HEK293 (cell line): ENCODE measurements around the gene USE1.
A peak's percentile ranks its signal among the peaks of the same experiment; 100 is the strongest.

Experiments
- BCL11B ChIP-seq: fragments of 450-650 bp; formaldehyde crosslinking; IDR thresholded peaks from 2 replicates; pipeline ENCODE4 v1.5.1; 2016; ENCODE audit warnings: low read depth, missing biosample characterization, missing genetic modification characterization
- GLIS1 ChIP-seq: fragments of 450-650 bp; formaldehyde crosslinking; IDR thresholded peaks from 2 replicates; pipeline ENCODE4 v1.5.1; 2016; ENCODE audit warnings: missing biosample characterization, missing genetic modification characterization
- IKZF3 ChIP-seq: fragments of 450-650 bp; IDR thresholded peaks from 2 replicates; pipeline ENCODE4 v1.5.0; 2018; ENCODE audit warnings: missing biosample characterization, mild to moderate bottlenecking, missing genetic modification characterization, moderate library complexity
- KLF7 ChIP-seq: fragments of 450-650 bp; formaldehyde crosslinking; IDR thresholded peaks from 2 replicates; pipeline ENCODE4 v1.5.1; 2016; ENCODE audit warnings: missing biosample characterization, missing genetic modification characterization, borderline replicate concordance
- ZBTB10 ChIP-seq: fragments of 450-650 bp; formaldehyde crosslinking; IDR thresholded peaks from 2 replicates; pipeline ENCODE4 v1.5.1; 2016; ENCODE audit warnings: missing biosample characterization, missing genetic modification characterization
- ZBTB20 ChIP-seq: fragments of 450-650 bp; formaldehyde crosslinking; IDR thresholded peaks from 2 replicates; pipeline ENCODE4 v1.5.1; 2016; ENCODE audit warnings: missing biosample characterization, missing genetic modification characterization
- ZNF146 ChIP-seq: fragments of 450-650 bp; formaldehyde crosslinking; IDR thresholded peaks from 2 replicates; pipeline ENCODE4 v1.5.1; 2016; ENCODE audit warnings: missing biosample characterization, missing genetic modification characterization
- ZNF148 ChIP-seq: fragments of 450-650 bp; formaldehyde crosslinking; IDR thresholded peaks from 2 replicates; pipeline ENCODE4 v1.5.0; 2017; ENCODE audit warnings: missing biosample characterization, missing genetic modification characterization, borderline replicate concordance
- ZNF174 ChIP-seq: fragments of 450-650 bp; formaldehyde crosslinking; IDR thresholded peaks from 2 replicates; pipeline ENCODE4 v1.5.0; 2017; ENCODE audit warnings: missing biosample characterization, mild to moderate bottlenecking, missing genetic modification characterization
- ZNF214 ChIP-seq: fragments of 450-650 bp; formaldehyde crosslinking; IDR thresholded peaks from 2 replicates; pipeline ENCODE4 v1.5.1; 2017; ENCODE audit warnings: missing biosample characterization, mild to moderate bottlenecking, missing genetic modification characterization, borderline replicate concordance
- ZNF23 ChIP-seq: fragments of 450-650 bp; formaldehyde crosslinking; IDR thresholded peaks from 2 replicates; pipeline ENCODE4 v1.5.1; 2016; ENCODE audit warnings: missing biosample characterization, missing genetic modification characterization, borderline replicate concordance
- ZNF248 ChIP-seq: fragments of 450-650 bp; formaldehyde crosslinking; IDR thresholded peaks from 2 replicates; pipeline ENCODE4 v1.5.1; 2017; ENCODE audit warnings: missing biosample characterization, missing genetic modification characterization
- ZNF335 ChIP-seq: fragments of 450-650 bp; formaldehyde crosslinking; conservative IDR thresholded peaks from 2 replicates; pipeline ENCODE4 v1.5.1; 2016; ENCODE audit warnings: missing biosample characterization, missing genetic modification characterization
- ZNF341 ChIP-seq: fragments of 450-650 bp; formaldehyde crosslinking; IDR thresholded peaks from 2 replicates; pipeline ENCODE4; 2016; ENCODE audit warnings: low read depth, missing biosample characterization, missing genetic modification characterization
- ZNF549 ChIP-seq: fragments of 450-650 bp; IDR thresholded peaks from 2 replicates; pipeline ENCODE4 v1.5.1; 2018; ENCODE audit warnings: missing biosample characterization, missing genetic modification characterization, mild to moderate bottlenecking, inconsistent platforms, moderate library complexity
- ZNF580 ChIP-seq: fragments of 450-650 bp; formaldehyde crosslinking; IDR thresholded peaks from 2 replicates; pipeline ENCODE4 v1.5.1; 2016; ENCODE audit warnings: missing biosample characterization, missing genetic modification characterization
- ZNF600 ChIP-seq: fragments of 450-650 bp; formaldehyde crosslinking; IDR thresholded peaks from 2 replicates; pipeline ENCODE4 v1.5.1; 2016; ENCODE audit warnings: missing biosample characterization, missing genetic modification characterization
- ZNF624 ChIP-seq: fragments of 450-650 bp; formaldehyde crosslinking; IDR thresholded peaks from 2 replicates; pipeline ENCODE4 v1.5.1; 2017; ENCODE audit warnings: missing biosample characterization, missing genetic modification characterization
- ZNF639 ChIP-seq: fragments of 450-650 bp; formaldehyde crosslinking; IDR thresholded peaks from 2 replicates; pipeline ENCODE4 v1.5.1; 2016; ENCODE audit warnings: missing biosample characterization, missing genetic modification characterization
- ZNF654 ChIP-seq: fragments of 450-650 bp; formaldehyde crosslinking; IDR thresholded peaks from 2 replicates; pipeline ENCODE4 v1.5.1; 2016; ENCODE audit warnings: low read depth, missing biosample characterization, missing genetic modification characterization
- ZNF658 ChIP-seq: fragments of 450-650 bp; formaldehyde crosslinking; IDR thresholded peaks from 2 replicates; pipeline ENCODE4; 2016; ENCODE audit warnings: missing biosample characterization, missing genetic modification characterization
- ZNF660 ChIP-seq: fragments of 450-650 bp; IDR thresholded peaks from 2 replicates; pipeline ENCODE4 v1.5.1; 2018; ENCODE audit warnings: missing biosample characterization, mild to moderate bottlenecking, missing genetic modification characterization
- ZNF776 ChIP-seq: fragments of 450-650 bp; formaldehyde crosslinking; IDR thresholded peaks from 2 replicates; pipeline ENCODE4 v1.5.0; 2017; ENCODE audit warnings: missing biosample characterization, missing genetic modification characterization, borderline replicate concordance
- ZNF777 ChIP-seq: fragments of 450-650 bp; formaldehyde crosslinking; IDR thresholded peaks from 2 replicates; pipeline ENCODE4 v1.5.1; 2017; ENCODE audit warnings: missing biosample characterization, missing genetic modification characterization, borderline replicate concordance
- ZNF843 ChIP-seq: fragments of 450-650 bp; formaldehyde crosslinking; IDR thresholded peaks from 2 replicates; pipeline ENCODE4 v1.5.1; 2016; ENCODE audit warnings: missing biosample characterization, missing genetic modification characterization
- ZSCAN23 ChIP-seq: fragments of 450-650 bp; formaldehyde crosslinking; IDR thresholded peaks from 2 replicates; pipeline ENCODE4 v1.5.1; 2016; ENCODE audit warnings: missing biosample characterization, missing genetic modification characterization
- TF ChIP-seq, protein P1 (sequence below): fragments of 450-650 bp; formaldehyde crosslinking; IDR thresholded peaks from 2 replicates; pipeline ENCODE4 v1.5.1; 2016; ENCODE audit warnings: missing biosample characterization, missing genetic modification characterization
- TF ChIP-seq, protein P2 (sequence below): fragments of 450-650 bp; formaldehyde crosslinking; IDR thresholded peaks from 2 replicates; pipeline ENCODE4 v1.5.1; 2016; ENCODE audit warnings: missing biosample characterization, missing genetic modification characterization

The USE1 gene

DNA sequence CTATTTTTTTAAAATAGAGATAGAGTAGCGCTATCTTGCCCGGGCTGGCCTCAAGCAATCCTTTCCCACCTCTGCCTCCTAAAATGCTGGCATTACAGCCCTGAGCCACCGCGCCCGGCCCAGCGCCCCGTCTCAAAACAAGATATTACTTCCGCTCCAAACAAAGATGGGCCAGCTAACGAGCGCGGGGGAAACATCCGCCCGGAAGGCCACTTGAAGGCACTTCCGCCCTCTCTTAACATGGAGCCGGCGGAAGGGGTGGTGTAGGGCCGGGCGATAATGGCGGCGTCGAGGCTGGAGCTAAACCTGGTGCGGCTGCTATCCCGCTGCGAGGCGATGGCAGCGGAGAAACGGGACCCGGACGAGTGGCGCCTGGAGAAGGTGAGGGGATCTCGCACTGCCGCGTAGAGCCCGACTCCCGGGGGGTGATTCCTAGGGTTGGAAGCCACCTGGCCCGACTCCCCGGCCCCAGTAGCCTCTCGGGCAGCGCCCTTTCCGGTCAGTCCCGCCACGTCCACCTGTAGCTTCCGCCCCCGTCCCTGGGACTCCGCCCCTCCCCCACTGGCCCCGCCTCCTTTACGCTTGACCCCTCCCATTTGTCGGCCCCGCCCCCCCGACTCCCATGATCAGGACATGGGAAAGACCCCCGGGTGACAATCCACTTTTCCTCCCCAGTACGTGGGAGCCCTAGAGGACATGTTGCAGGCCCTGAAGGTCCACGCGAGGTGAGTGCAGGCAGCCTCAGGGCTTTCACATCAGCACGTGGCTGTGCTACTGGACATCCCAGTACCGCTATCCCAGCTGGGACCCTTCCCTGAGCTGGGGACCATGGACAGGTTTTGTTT lies at the start of gene USE1 (continued):
- TF ChIP-seq ZNF639 (peak; percentile 88; the same call in 1 of the 2 replicates), ZNF580 (tag by site-specific recombination) (peak; percentile 97), ZNF248 (tag by site-specific recombination) (no peak), IKZF3 (tag by site-specific recombination) (0 out of 2 replicates have a peak, but pooled peaks have one; percentile 25), GLIS1 (peak; percentile 60), BCL11B (tag by site-specific recombination) (peak; percentile 90), ZNF843 (tag by site-specific recombination) (peak; percentile 69), ZNF654 (tag by site-specific recombination) (no peak), ZNF23 (tag by site-specific recombination) (no peak), ZBTB20 (tag by site-specific recombination) (peak; percentile 85), ZNF660 (tag by site-specific recombination) (peak; percentile 76), ZNF776 (tag by site-specific recombination) (no peak), ZNF174 (tag by site-specific recombination) (no peak), ZNF549 (tag by site-specific recombination) (no peak), ZNF146 (tag by site-specific recombination) (0 out of 2 replicates have a peak, but pooled peaks have one; percentile 25), KLF7 (tag by site-specific recombination) (peak; percentile 98), ZNF341 (peak; percentile 55; the same call in 1 of the 2 replicates), ZNF624 (no peak), ZNF658 (tag by site-specific recombination) (no peak), ZNF148 (no peak), ZBTB10 (tag by site-specific recombination) (peak; percentile 49; the same call in 1 of the 2 replicates), ZSCAN23 (tag by site-specific recombination) (peak; percentile 46; the same call in 1 of the 2 replicates), ZNF777 (tag by site-specific recombination) (no peak), ZNF600 (tag by site-specific recombination) (peak; percentile 57), ZNF214 (tag by site-specific recombination) (no peak), ZNF335 (tag by site-specific recombination) (peak; percentile 91)
- TF ChIP-seq, protein P1, sequence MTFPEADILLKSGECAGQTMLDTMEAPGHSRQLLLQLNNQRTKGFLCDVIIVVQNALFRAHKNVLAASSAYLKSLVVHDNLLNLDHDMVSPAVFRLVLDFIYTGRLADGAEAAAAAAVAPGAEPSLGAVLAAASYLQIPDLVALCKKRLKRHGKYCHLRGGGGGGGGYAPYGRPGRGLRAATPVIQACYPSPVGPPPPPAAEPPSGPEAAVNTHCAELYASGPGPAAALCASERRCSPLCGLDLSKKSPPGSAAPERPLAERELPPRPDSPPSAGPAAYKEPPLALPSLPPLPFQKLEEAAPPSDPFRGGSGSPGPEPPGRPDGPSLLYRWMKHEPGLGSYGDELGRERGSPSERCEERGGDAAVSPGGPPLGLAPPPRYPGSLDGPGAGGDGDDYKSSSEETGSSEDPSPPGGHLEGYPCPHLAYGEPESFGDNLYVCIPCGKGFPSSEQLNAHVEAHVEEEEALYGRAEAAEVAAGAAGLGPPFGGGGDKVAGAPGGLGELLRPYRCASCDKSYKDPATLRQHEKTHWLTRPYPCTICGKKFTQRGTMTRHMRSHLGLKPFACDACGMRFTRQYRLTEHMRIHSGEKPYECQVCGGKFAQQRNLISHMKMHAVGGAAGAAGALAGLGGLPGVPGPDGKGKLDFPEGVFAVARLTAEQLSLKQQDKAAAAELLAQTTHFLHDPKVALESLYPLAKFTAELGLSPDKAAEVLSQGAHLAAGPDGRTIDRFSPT (tag by site-specific recombination), result peak; percentile 78
- TF ChIP-seq, protein P2, sequence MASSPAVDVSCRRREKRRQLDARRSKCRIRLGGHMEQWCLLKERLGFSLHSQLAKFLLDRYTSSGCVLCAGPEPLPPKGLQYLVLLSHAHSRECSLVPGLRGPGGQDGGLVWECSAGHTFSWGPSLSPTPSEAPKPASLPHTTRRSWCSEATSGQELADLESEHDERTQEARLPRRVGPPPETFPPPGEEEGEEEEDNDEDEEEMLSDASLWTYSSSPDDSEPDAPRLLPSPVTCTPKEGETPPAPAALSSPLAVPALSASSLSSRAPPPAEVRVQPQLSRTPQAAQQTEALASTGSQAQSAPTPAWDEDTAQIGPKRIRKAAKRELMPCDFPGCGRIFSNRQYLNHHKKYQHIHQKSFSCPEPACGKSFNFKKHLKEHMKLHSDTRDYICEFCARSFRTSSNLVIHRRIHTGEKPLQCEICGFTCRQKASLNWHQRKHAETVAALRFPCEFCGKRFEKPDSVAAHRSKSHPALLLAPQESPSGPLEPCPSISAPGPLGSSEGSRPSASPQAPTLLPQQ (tag by site-specific recombination), result peak; percentile 81
